ENCODE measurements around the gene ANKRD22. TPM values are rescaled to one million over a fixed set of nuclear protein-coding genes. Genes with fewer than 3 reads are reported as not detected.

The ANKRD22 gene
- total and polyA plus RNA-seq, 9 of the 15 experiments (the other 6 are each of a cell fraction or from before 2014, with no cell fraction given) = not detected

DNA sequence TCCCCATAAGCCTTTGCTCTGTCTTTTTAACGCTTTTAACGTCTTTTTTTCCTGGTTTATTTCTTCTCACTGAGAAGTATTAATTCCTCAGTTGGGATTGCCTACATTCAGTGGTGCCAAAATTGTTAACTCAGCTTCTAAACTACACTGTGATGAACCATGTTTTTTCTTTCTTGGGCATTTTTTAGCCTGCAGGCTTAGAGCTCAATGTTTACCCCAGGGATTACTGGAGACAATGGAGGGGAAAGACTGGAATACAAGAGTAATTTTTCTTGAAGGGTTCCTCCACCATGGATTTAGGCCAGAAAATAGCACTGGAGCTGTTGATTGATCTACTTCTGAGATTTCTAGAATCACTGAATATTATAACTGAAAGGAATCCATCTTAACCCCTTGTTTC lies 48.2 kb upstream of the ANKRD22 start:
- no peaks in the 10 kb centered on the region for H3K9me3 ChIP-seq (replicated peaks; ENCODE audit: control insufficient read depth, insufficient read depth, low read depth, low read length)
- FAIRE-seq (no peak), DNase-seq (ENCODE audit: extremely low read depth in 1 of 4, low spot score in 3 of 4) (no peak), ATAC-seq (no peak)
- no peak overlapping the region for H3K27ac ChIP-seq (ENCODE audit: extremely low read depth, low read depth, low read length)
- no peak overlapping the region for H3K4me3 ChIP-seq
- no peak overlapping the region for H3K4me2 ChIP-seq (ENCODE audit: insufficient read depth, low read length)
- H3K27me3 ChIP-seq (ENCODE audit: control insufficient read depth in 2 of 2, insufficient read depth in 2 of 2, low read length in 2 of 2) = no peaks in the 10 kb centered on the region
- H3K9ac ChIP-seq (ENCODE audit: insufficient read depth in 1 of 2, low read depth in 2 of 2, low read length in 2 of 2) = no peak overlapping the region
- in situ Hi-C loops (cut with MboI) = no loop called here
- no peaks in the 10 kb centered on the region for H3K4me1 ChIP-seq (replicated peaks in 1 of 2; ENCODE audit: control insufficient read depth in 2 of 2, insufficient read depth in 2 of 2, low read length in 2 of 2)
- BruUV-seq (replicated peaks) = no TSS peak
- H2AFZ ChIP-seq (ENCODE audit: low read depth, low read length) = no peak overlapping the region
- WGBS (ENCODE audit: insufficient coverage, low coverage, missing lambda C conversion rate) = 0% methylated on average over 2 of the region's 2 CpGs
- no peaks in the 10 kb centered on the region for H3K79me2 ChIP-seq (ENCODE audit: control insufficient read depth, insufficient read depth, low read length)
- no peak for TF ChIP-seq RBM17 (IDR thresholded peaks at IDR 0.05; ENCODE audit: borderline replicate concordance, low read depth, low read length)
- TF ChIP-seq ZNF384 (IDR thresholded peaks at IDR 0.05; ENCODE audit: low read depth, low read length) = no peak
- no peak for TF ChIP-seq ZNF445 (CRISPR knock-in tag; IDR thresholded peaks at IDR 0.05; ENCODE audit: low read depth)
- no peak for TF ChIP-seq RBFOX2 (IDR thresholded peaks at IDR 0.05; ENCODE audit: low read depth, low read length)
- TF ChIP-seq SMARCB1 (IDR thresholded peaks at IDR 0.05; ENCODE audit: insufficient read length, low read depth) = no peak
- TF ChIP-seq, protein P1, sequence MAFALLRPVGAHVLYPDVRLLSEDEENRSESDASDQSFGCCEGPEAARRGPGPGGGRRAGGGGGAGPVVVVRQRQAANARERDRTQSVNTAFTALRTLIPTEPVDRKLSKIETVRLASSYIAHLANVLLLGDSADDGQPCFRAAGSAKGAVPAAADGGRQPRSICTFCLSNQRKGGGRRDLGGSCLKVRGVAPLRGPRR (CRISPR knock-in tag; IDR thresholded peaks at IDR 0.05) = no peak
- no peak for TF ChIP-seq SMARCA4 (IDR thresholded peaks at IDR 0.05)
- no peak for TF ChIP-seq ZBTB7A (IDR thresholded peaks at IDR 0.05; ENCODE audit: borderline replicate concordance, control insufficient read depth, low read depth, low read length)
- TF ChIP-seq LEF1 (IDR thresholded peaks at IDR 0.05) = no peak
- no peaks in the 10 kb centered on the region for H4K20me1 ChIP-seq (replicated peaks; ENCODE audit: control insufficient read depth, insufficient read depth, low read length)
- POLR2A ChIA-PET = no interaction called here
- CTCF ChIA-PET (ENCODE audit: low intra/inter-chr PET ratio) = no interaction called here
- intact Hi-C loops (cut with micrococcal nuclease) = no loop called here
- H3K36me3 ChIP-seq (ENCODE audit: control insufficient read depth, insufficient read depth, low read length) = no peaks in the 10 kb centered on the region
- no peaks in the 10 kb centered on the region for H3K9me1 ChIP-seq (ENCODE audit: control insufficient read depth, insufficient read depth, low read length)

Measured in K562 (cell line).